IMR-90 (cell line): Measurements from ENCODE around the gene TWSG1. TPM values are rescaled to one million over a fixed set of nuclear protein-coding genes. Genes with fewer than 3 reads are reported as not detected.

Source experiments
- ATAC-seq: fragments of 200-7000 bp; cut with Tn5 transposase; 2 replicates; pipeline ENCODE4 v1.9.1; 2020; ENCODE audit warnings: low read depth, mild to moderate bottlenecking, moderate library complexity
- BruUV-seq: library from RNA; stranded (reverse); fragments of 400-500 nt; replicated peaks from 2 replicates; lab custom pipeline; 2021; lab: Mats Ljungman, UMichigan
- CTCF ChIA-PET: fragments of 300-600 bp; formaldehyde crosslinking; extraction: SDS; loops from one replicate; lab custom pipeline; 2021; ENCODE audit warnings: antibody characterized with exemption; lab: Yijun Ruan, JAX
- POLR2A ChIA-PET: fragments of 300-600 bp; sonication (Branson Sonifier 250); formaldehyde crosslinking; loops from one replicate; lab custom pipeline; 2022; ENCODE audit warnings: antibody characterized with exemption; ENCODE audit not compliant: unreplicated experiment; lab: Charles Lee
- DNase-seq: peaks from one replicate; pipeline ENCODE4 v3.0.0; 2013
- H2AFZ ChIP-seq: replicated peaks from 2 replicates; pipeline ENCODE3; 2013; ENCODE audit warnings: low read length, mild to moderate bottlenecking; ENCODE audit not compliant: poor library complexity
- H2AK5ac ChIP-seq: 2 replicates; pipeline ENCODE4 v1.6.1; 2013; ENCODE audit warnings: low read depth, low read length, inconsistent platforms
- H2AK9ac ChIP-seq: replicated peaks from 2 replicates; pipeline ENCODE3; 2013; ENCODE audit warnings: mild to moderate bottlenecking, low read depth, low read length, moderate library complexity; ENCODE audit not compliant: poor library complexity
- H2BK120ac ChIP-seq: 2 replicates; pipeline ENCODE4 v1.6.1; 2013; ENCODE audit warnings: low read depth, low read length, inconsistent platforms
- H2BK15ac ChIP-seq: 3 replicates; pipeline ENCODE4 v1.6.1; 2013; ENCODE audit warnings: low read depth, low read length, inconsistent platforms
- H2BK20ac ChIP-seq: 2 replicates; pipeline ENCODE4 v1.6.1; 2013; ENCODE audit warnings: low read depth, mild to moderate bottlenecking, inconsistent platforms, low read length, moderate library complexity
- H2BK5ac ChIP-seq: 2 replicates; pipeline ENCODE4 v1.6.1; 2013; ENCODE audit warnings: mild to moderate bottlenecking, low read depth, low read length, inconsistent platforms; ENCODE audit not compliant: poor library complexity, severe bottlenecking
- H3K14ac ChIP-seq: replicated peaks from 2 replicates; pipeline ENCODE4 v1.6.1; 2013; ENCODE audit warnings: low read depth, low read length, inconsistent platforms
- H3K18ac ChIP-seq: 2 replicates; pipeline ENCODE4 v1.6.1; 2013; ENCODE audit warnings: low read depth, low read length, control low read depth
- H3K23ac ChIP-seq: 2 replicates; pipeline ENCODE4 v1.6.1; 2013; ENCODE audit warnings: low read depth, low read length, inconsistent platforms
- H3K27ac ChIP-seq: 2 replicates; pipeline ENCODE4 v1.5.1; 2013; ENCODE audit warnings: mild to moderate bottlenecking, control low read depth, low read length; ENCODE audit not compliant: insufficient read depth
- H3K27me3 ChIP-seq: 2 replicates; pipeline ENCODE4 v1.6.1; 2013; ENCODE audit warnings: low read length; ENCODE audit not compliant: control insufficient read depth, insufficient read depth
- H3K36me3 ChIP-seq: 2 replicates; pipeline ENCODE4 v1.6.1; 2013; ENCODE audit warnings: low read length, mixed read lengths; ENCODE audit not compliant: control insufficient read depth, insufficient read depth
- H3K4ac ChIP-seq: 2 replicates; pipeline ENCODE4 v1.6.1; 2013; ENCODE audit warnings: low read depth, low read length, inconsistent platforms
- H3K4me1 ChIP-seq: 2 replicates; pipeline ENCODE4 v1.6.1; 2013; ENCODE audit warnings: low read length, mixed read lengths; ENCODE audit not compliant: control insufficient read depth, insufficient read depth
- H3K4me2 ChIP-seq: 2 replicates; pipeline ENCODE4 v1.6.1; 2013; ENCODE audit warnings: low read depth, mild to moderate bottlenecking, control low read depth, low read length, moderate library complexity
- H3K4me3 ChIP-seq: 2 replicates; pipeline ENCODE4 v1.5.1; 2013; ENCODE audit warnings: low read depth, mild to moderate bottlenecking, control low read depth, low read length, moderate library complexity; ENCODE audit not compliant: insufficient read depth
- H3K56ac ChIP-seq: 2 replicates; pipeline ENCODE4 v1.6.1; 2013; ENCODE audit warnings: low read length, inconsistent platforms; ENCODE audit not compliant: insufficient read depth; ENCODE audit errors: extremely low read depth
- H3K79me1 ChIP-seq, 2 experiments: 2 replicates each; pipeline ENCODE4 v1.6.1; 2013; ENCODE audit warnings: low read length in 2 of 2, inconsistent platforms in 1 of 2, low read depth in 1 of 2
- H3K9ac ChIP-seq: 2 replicates; pipeline ENCODE4 v1.6.1; 2013; ENCODE audit warnings: low read depth, low read length, control low read depth
- H3K9me1 ChIP-seq: 2 replicates; pipeline ENCODE4 v1.6.1; 2013; ENCODE audit warnings: low read length, inconsistent platforms; ENCODE audit not compliant: insufficient read depth
- H3K9me3 ChIP-seq: 2 replicates; pipeline ENCODE4 v1.6.1; 2013; ENCODE audit warnings: low read length; ENCODE audit not compliant: control insufficient read depth, insufficient read depth
- H4K20me1 ChIP-seq: 2 replicates; pipeline ENCODE4 v1.6.1; 2013; ENCODE audit warnings: low read length, inconsistent platforms; ENCODE audit not compliant: insufficient read depth
- H4K5ac ChIP-seq: 2 replicates; pipeline ENCODE4 v1.6.1; 2013; ENCODE audit warnings: mild to moderate bottlenecking, low read depth, low read length, control low read depth
- H4K8ac ChIP-seq, 2 experiments: 2 replicates each; pipeline ENCODE4 v1.6.1; 2013; ENCODE audit warnings: low read depth in 2 of 2, low read length in 2 of 2, control low read depth in 1 of 2, inconsistent platforms in 1 of 2
- H4K91ac ChIP-seq: 2 replicates; pipeline ENCODE4 v1.6.1; 2013; ENCODE audit warnings: low read depth, low read length, inconsistent platforms; ENCODE audit not compliant: insufficient read depth
- BHLHE40 ChIP-seq: fragments of 150-350 bp; IDR thresholded peaks from 2 replicates; pipeline ENCODE4 v1.6.1; 2016; ENCODE audit warnings: mild to moderate bottlenecking, low read depth, low read length
- CEBPB ChIP-seq: IDR thresholded peaks from 2 replicates; pipeline ENCODE4 v1.6.1; 2012; ENCODE audit warnings: low read depth, low read length, improper control_type of control experiment
- CHD1 ChIP-seq: IDR thresholded peaks from 2 replicates; pipeline ENCODE4 v1.6.1; 2012; ENCODE audit warnings: low read depth, low read length, improper control_type of control experiment
- CTCF ChIP-seq: conservative IDR thresholded peaks from 2 replicates; pipeline ENCODE4 v1.5.1; 2012; ENCODE audit warnings: mild to moderate bottlenecking, low read depth, low read length, improper control_type of control experiment
- ELK1 ChIP-seq: fragments of 150-350 bp; IDR thresholded peaks from 2 replicates; pipeline ENCODE4 v1.6.1; 2016; ENCODE audit warnings: low read depth, mild to moderate bottlenecking, low read length, moderate library complexity, borderline replicate concordance
- FOS ChIP-seq: fragments of 150-350 bp; IDR thresholded peaks from 2 replicates; pipeline ENCODE4 v1.6.1; 2016; ENCODE audit warnings: low read depth, low read length
- MAZ ChIP-seq: IDR thresholded peaks from 2 replicates; pipeline ENCODE4 v1.6.1; 2012; ENCODE audit warnings: low read depth, mild to moderate bottlenecking, low read length, improper control_type of control experiment, moderate library complexity, borderline replicate concordance
- POLR2A ChIP-seq: IDR thresholded peaks from 2 replicates; pipeline ENCODE4 v1.6.1; 2012; ENCODE audit warnings: mild to moderate bottlenecking, low read depth, low read length
- RAD21 ChIP-seq: IDR thresholded peaks from 2 replicates; pipeline ENCODE4 v1.6.1; 2012; ENCODE audit warnings: low read length, improper control_type of control experiment
- RCOR1 ChIP-seq: IDR thresholded peaks from 2 replicates; pipeline ENCODE4 v1.6.1; 2012; ENCODE audit warnings: mild to moderate bottlenecking, low read length, improper control_type of control experiment; ENCODE audit not compliant: insufficient replicate concordance
- RFX5 ChIP-seq: IDR thresholded peaks from 2 replicates; pipeline ENCODE4 v1.8.0; 2012; ENCODE audit warnings: low read depth, mild to moderate bottlenecking, low read length, moderate library complexity
- SMC3 ChIP-seq: fragments of 150-350 bp; IDR thresholded peaks from 2 replicates; pipeline ENCODE4 v1.6.1; 2016; ENCODE audit warnings: low read depth, mild to moderate bottlenecking, antibody characterized with exemption, low read length, moderate library complexity
- USF2 ChIP-seq: fragments of 150-350 bp; IDR thresholded peaks from 2 replicates; pipeline ENCODE4 v1.6.1; 2017; ENCODE audit warnings: mild to moderate bottlenecking, antibody characterized with exemption, low read length, low read depth
- dilution Hi-C: fragments of 300-500 bp; cut with HindIII; formaldehyde crosslinking; loops from one replicate; pipeline ENCODE4 v1.14.3; 2018; ENCODE audit warnings: low sequenced_read_pairs; ENCODE audit not compliant: unreplicated experiment
- in situ Hi-C: fragments of 300-500 bp; cut with MboI; formaldehyde crosslinking; loops from 3 replicates; pipeline ENCODE4 v1.14.3; 2019; ENCODE audit warnings: low sequenced_read_pairs, inconsistent platforms, mixed read lengths
- intact Hi-C: fragments of 100-400 bp; cut with micrococcal nuclease; formaldehyde crosslinking; loops from 2 replicates; pipeline ENCODE4 v1.10.0; 2022
- polyA plus RNA-seq, 3 experiments: library from polyadenylated mRNA; depleted of rRNA; stranded (reverse); fragments of >200 nt; gene quantifications; 2 replicates each; pipeline ENCODE4 v1.2.3, GENCODE V29; 2012; ENCODE audit warnings: low replicate concordance in 1 of 3
- total RNA-seq: library from RNA; depleted of rRNA; stranded (reverse); fragments of >200 nt; gene quantifications from 2 replicates; pipeline ENCODE4 v1.2.3, GENCODE V29; 2012

Gene TWSG1
- total and polyA plus RNA-seq, 2 of the 4 experiments (the other 2 are of a cell fraction) = 80.4 to 115 TPM

GRCh38 chr18:9336827-9337226 is 2.3 kb downstream of the TWSG1 start:
- H2AK9ac ChIP-seq = no peak overlapping the region
- peaks cover 22% of the 10 kb centered on the region for H4K20me1 ChIP-seq
- dilution Hi-C loops = no loop called here
- H2BK5ac ChIP-seq = peak overlapping the region; percentile 31
- H3K14ac ChIP-seq = 0 out of 2 replicates have a peak overlapping the region, but pooled peaks have one; percentile 50
- ATAC-seq (no peak), DNase-seq (no peak)
- H2AK5ac ChIP-seq = no peak overlapping the region
- H3K79me1 ChIP-seq = peaks cover 16 to 49% of the 10 kb centered on the region in 2 experiments
- BruUV-seq = no TSS peak
- POLR2A ChIA-PET = interaction anchor here (0.7 kb wide), 1 partner anchor 53 kb away, joined by 6 read pairs; no protein-coding TSS in a partner anchor
- H2BK15ac ChIP-seq = no peak overlapping the region
- no peak overlapping the region for H2AFZ ChIP-seq
- no peak overlapping the region for H3K9ac ChIP-seq
- H3K18ac ChIP-seq = no peak overlapping the region
- CTCF ChIA-PET = interaction anchor here (0.6 kb wide), 1 partner anchor 112 kb away, joined by 4 read pairs; no protein-coding TSS in a partner anchor
- no peak overlapping the region for H4K8ac ChIP-seq
- peak overlapping the region; percentile 61; the same call in 1 of the 2 replicates for H3K4ac ChIP-seq
- no peak overlapping the region for H3K56ac ChIP-seq
- H4K5ac ChIP-seq = no peak overlapping the region
- H3K4me2 ChIP-seq = peak overlapping the region; percentile 68
- H2BK20ac ChIP-seq = peak overlapping the region; percentile 64; the same call in 1 of the 2 replicates
- H3K27me3 ChIP-seq = no peaks in the 10 kb centered on the region
- H3K9me3 ChIP-seq = no peaks in the 10 kb centered on the region
- H2BK120ac ChIP-seq = no peak overlapping the region
- peaks cover 6% of the 10 kb centered on the region for H3K4me1 ChIP-seq
- H3K23ac ChIP-seq = peak overlapping the region; percentile 54; the same call in 1 of the 2 replicates
- intact Hi-C loops = loop anchor here (5.0 kb wide), 1 partner anchor 200 kb away; the partner anchor contains the start of gene ANKRD12
- TF ChIP-seq CHD1 = no peak
- TF ChIP-seq CTCF = no peak
- no peak for TF ChIP-seq RFX5
- TF ChIP-seq FOS = no peak
- no peak for TF ChIP-seq MAZ
- no peak for TF ChIP-seq SMC3
- no peak for TF ChIP-seq RAD21
- no peak for TF ChIP-seq POLR2A
- no peak for TF ChIP-seq USF2
- TF ChIP-seq ELK1 = no peak
- TF ChIP-seq RCOR1 = no peak
- TF ChIP-seq CEBPB = no peak
- no peak for TF ChIP-seq BHLHE40
- in situ Hi-C loops = loop anchor here (10.0 kb wide), 1 partner anchor 262 kb away; no protein-coding TSS in a partner anchor
- 0 out of 2 replicates have a peak overlapping the region, but pooled peaks have one; percentile 38 for H4K91ac ChIP-seq
- peaks cover 26% of the 10 kb centered on the region for H3K36me3 ChIP-seq
- peak overlapping the region; percentile 31; the same call in 1 of the 2 replicates for H3K27ac ChIP-seq
- peaks cover 6% of the 10 kb centered on the region for H3K9me1 ChIP-seq
- no peak overlapping the region; the same call in 1 of the 2 replicates for H3K4me3 ChIP-seq
